GM21717 (cell line): Measurements from ENCODE around the gene RPS6KA4.
"Not testable (repeated sequence)": the region's sequence is repeated elsewhere in the genome, so short reads cannot be mapped to it uniquely, and the experiment has no call there.

Experiments used
- ATAC-seq: cut with Tn5 transposase; IDR thresholded peaks from one replicate; pipeline ENCODE4 v1.9.1; 2021; ENCODE audit warnings: mild to moderate bottlenecking, moderate library complexity; ENCODE audit not compliant: unreplicated experiment

RPS6KA4 gene

GRCh38 chr11:64358907-64359711, at the start of gene RPS6KA4:
TSS of gene RPS6KA4 (plus strand) at chr11:64359162. CDS start at chr11:64359236, 74 bp downstream.
- no peak for ATAC-seq

GRCh38 chr11:64312947-64313346, 46.0 kb upstream of the RPS6KA4 start:
- no peak for ATAC-seq

GRCh38 chr11:64313491-64314145, 45.3 kb upstream of the RPS6KA4 start:
- no peak for ATAC-seq

GRCh38 chr11:64314146-64314804, 44.7 kb upstream of the RPS6KA4 start:
- ATAC-seq = no peak

GRCh38 chr11:64314805-64315561, 44.0 kb upstream of the RPS6KA4 start:
- no peak for ATAC-seq

GRCh38 chr11:64315667-64316526, 43.1 kb upstream of the RPS6KA4 start:
- ATAC-seq = not testable (repeated sequence)

- ATAC-seq = peak; percentile 5
Measured at GRCh38 chr11:64316672-64317324, 42.2 kb upstream of the RPS6KA4 start.

GRCh38 chr11:64317325-64317960, 41.5 kb upstream of the RPS6KA4 start, which contains the start of gene TRMT112:
TSS of gene TRMT112 (minus strand) at chr11:64317559. CDS start at chr11:64317526, 33 bp downstream.
- peak; percentile 41 for ATAC-seq

- peak; percentile 48 for ATAC-seq
Measured at GRCh38 chr11:64317961-64318765, 40.8 kb upstream of the RPS6KA4 start, which contains the start of gene PRDX5. TSS of gene PRDX5 (plus strand) at chr11:64318121. CDS start at chr11:64318216, 95 bp downstream.

- no peak for ATAC-seq
Measured at GRCh38 chr11:64318766-64319761, 39.9 kb upstream of the RPS6KA4 start.

GRCh38 chr11:64320556-64320955, 38.4 kb upstream of the RPS6KA4 start:
- ATAC-seq = no peak

- no peak for ATAC-seq
Measured at GRCh38 chr11:64321026-64321425, 37.9 kb upstream of the RPS6KA4 start.

- no peak for ATAC-seq
Measured at GRCh38 chr11:64321533-64321932, 37.4 kb upstream of the RPS6KA4 start.

GRCh38 chr11:64322925-64323260, 36.1 kb upstream of the RPS6KA4 start:
- ATAC-seq = no peak

- no peak for ATAC-seq
Measured at GRCh38 chr11:64323373-64323772, 35.6 kb upstream of the RPS6KA4 start.

GRCh38 chr11:64323984-64324383, 35.0 kb upstream of the RPS6KA4 start:
- not testable (repeated sequence) for ATAC-seq
